ENCODE data around the gene LIG1. TPM values are rescaled to one million over a fixed set of nuclear protein-coding genes. Genes with fewer than 3 reads are reported as not detected.

LIG1 gene
- total RNA-seq, 2 donors from 2014 or later, result 3.1 to 4.2 TPM

DNA sequence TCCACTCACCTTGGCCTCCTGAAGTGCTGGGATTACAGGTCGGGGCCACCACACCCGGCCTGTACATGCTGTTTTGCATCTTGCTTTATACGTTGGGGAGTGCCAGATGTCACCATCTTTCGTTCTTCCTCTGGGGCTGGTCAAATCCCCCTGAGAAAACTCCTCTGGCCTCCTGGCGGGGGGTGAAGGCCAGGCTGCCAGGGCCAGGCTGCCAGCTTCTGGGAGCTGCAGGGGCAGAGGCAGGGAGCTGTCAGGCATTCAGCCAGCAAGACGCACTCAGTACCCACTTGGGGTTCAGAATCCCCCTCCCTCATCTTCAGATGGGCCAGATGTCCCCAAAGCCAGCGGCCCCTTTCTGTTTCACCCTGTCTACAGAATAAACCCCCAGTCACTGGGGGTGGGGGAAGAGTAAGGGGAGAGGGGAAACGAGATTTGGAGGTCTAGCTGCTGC lies 16.4 kb upstream of the LIG1 start:
- no peaks in the 10 kb centered on the region for H3K27me3 ChIP-seq
- no peaks in the 10 kb centered on the region for H3K36me3 ChIP-seq
- H3K27ac ChIP-seq, result no peak overlapping the region
- H3K4me3 ChIP-seq, result no peak overlapping the region
- H3K9me3 ChIP-seq, result peaks cover 0 to 6% of the 10 kb centered on the region in 2 donors
- TF ChIP-seq, protein P1, sequence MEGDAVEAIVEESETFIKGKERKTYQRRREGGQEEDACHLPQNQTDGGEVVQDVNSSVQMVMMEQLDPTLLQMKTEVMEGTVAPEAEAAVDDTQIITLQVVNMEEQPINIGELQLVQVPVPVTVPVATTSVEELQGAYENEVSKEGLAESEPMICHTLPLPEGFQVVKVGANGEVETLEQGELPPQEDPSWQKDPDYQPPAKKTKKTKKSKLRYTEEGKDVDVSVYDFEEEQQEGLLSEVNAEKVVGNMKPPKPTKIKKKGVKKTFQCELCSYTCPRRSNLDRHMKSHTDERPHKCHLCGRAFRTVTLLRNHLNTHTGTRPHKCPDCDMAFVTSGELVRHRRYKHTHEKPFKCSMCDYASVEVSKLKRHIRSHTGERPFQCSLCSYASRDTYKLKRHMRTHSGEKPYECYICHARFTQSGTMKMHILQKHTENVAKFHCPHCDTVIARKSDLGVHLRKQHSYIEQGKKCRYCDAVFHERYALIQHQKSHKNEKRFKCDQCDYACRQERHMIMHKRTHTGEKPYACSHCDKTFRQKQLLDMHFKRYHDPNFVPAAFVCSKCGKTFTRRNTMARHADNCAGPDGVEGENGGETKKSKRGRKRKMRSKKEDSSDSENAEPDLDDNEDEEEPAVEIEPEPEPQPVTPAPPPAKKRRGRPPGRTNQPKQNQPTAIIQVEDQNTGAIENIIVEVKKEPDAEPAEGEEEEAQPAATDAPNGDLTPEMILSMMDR (IDR thresholded peaks at IDR 0.05), result no peak
- DNase-seq (ENCODE audit: low spot score), result no peak
- H3K4me1 ChIP-seq, result no peaks in the 10 kb centered on the region

DNA sequence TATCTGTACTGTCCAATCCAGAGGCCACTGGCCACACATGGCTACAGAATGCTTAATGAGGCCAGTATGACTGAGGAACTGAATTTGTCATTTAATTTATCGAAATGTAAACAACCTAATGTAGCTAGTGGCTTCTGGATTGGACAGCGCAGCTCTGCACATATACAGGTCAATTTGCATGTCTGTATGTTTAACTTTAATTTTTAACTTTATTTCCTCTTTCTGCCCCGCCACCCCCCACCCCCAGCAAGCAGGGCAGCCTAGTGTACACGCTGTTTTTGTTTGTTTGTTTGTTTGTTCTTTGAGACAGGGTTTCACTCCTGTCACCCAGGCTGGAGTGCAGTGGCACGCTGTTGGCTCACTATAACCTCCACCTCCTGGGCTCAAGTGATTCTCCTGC lies 15.9 kb upstream of the LIG1 start:
- Histone ChIP-seq H3K27ac (no peak overlapping the region), H3K4me3 (no peak overlapping the region), H3K9me3 (peaks cover 0 to 11% of the 10 kb centered on the region in 2 donors), H3K36me3 (no peaks in the 10 kb centered on the region), H3K27me3 (no peaks in the 10 kb centered on the region), H3K4me1 (no peaks in the 10 kb centered on the region)
- TF ChIP-seq, protein P1 (IDR thresholded peaks at IDR 0.05), result no peak
- no peak for DNase-seq (ENCODE audit: low spot score)

DNA sequence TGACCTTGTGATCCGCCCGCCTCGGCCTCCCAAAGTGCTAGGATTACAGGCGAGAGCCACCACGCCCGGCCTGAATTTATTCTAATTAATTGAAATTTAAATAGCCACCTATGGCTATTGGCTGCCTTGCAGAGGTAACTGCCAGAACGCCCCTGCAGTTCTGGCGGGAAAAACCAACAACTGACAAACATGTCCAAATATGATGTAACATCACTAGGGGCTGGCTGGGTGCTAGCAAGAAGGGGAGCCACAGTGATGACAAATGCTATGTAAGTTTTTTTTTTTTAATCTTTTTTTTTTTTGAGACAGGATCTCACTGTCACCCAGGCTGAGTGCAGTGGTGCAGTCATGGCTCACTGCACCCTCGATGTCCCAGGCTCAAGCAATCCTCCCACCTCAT lies 13.2 kb upstream of the LIG1 start:
- no peaks in the 10 kb centered on the region for H3K36me3 ChIP-seq
- no peak overlapping the region for H3K4me3 ChIP-seq
- no peak overlapping the region for H3K27ac ChIP-seq
- no peaks in the 10 kb centered on the region for H3K4me1 ChIP-seq
- H3K27me3 ChIP-seq, result no peaks in the 10 kb centered on the region
- DNase-seq (ENCODE audit: low spot score), result no peak
- peaks cover 0 to 12% of the 10 kb centered on the region in 2 donors for H3K9me3 ChIP-seq
- TF ChIP-seq, protein P1 (IDR thresholded peaks at IDR 0.05), result no peak

DNA sequence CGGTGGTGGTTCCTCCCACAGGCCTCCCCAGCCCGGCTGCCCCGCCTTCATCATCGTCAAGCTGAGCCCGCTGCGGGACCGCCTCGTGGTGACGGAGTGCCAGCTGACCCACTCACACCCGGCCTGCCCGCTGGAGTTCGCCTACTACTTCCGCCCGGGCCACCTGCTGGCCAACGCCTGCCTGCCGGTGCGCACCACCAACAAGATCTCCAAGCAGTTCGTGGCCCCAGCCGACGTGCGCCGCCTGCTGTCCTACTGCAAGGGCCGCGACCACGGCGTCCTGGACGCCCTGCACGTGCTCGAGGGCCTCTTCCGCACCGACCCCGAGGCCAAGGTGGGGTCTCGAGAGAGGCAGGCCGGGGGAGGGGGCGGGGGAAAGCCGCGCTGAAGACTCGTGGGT lies 12.3 kb upstream of the LIG1 start:
- no peaks in the 10 kb centered on the region for H3K4me1 ChIP-seq
- TF ChIP-seq, protein P1 (IDR thresholded peaks at IDR 0.05), result no peak
- peaks cover 0 to 12% of the 10 kb centered on the region in 2 donors for H3K9me3 ChIP-seq
- H3K4me3 ChIP-seq, result no peak overlapping the region
- no peaks in the 10 kb centered on the region for H3K27me3 ChIP-seq
- H3K27ac ChIP-seq, result no peak overlapping the region
- no peak for DNase-seq (ENCODE audit: low spot score)
- no peaks in the 10 kb centered on the region for H3K36me3 ChIP-seq

DNA sequence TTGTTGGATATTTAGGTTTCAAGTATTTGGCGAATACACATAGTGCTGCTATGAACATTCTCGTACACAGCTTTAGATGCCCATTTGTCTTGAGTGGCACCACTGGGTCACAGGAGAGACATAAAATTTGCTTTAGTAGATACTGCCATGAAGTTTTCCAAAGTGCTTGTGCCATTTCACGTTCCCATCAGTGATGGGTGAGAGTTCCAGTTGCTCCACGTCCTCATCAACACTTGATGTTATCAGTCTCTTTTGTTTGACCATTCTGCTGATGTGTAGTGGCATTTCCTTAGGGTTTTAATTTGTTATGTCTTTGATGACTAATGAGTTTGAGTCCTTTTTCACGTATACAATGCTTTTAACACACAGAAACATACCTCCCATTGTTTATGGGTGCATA lies 11.4 kb upstream of the LIG1 start:
- H3K4me3 ChIP-seq, result no peak overlapping the region
- no peak for DNase-seq (ENCODE audit: low spot score)
- TF ChIP-seq, protein P1 (IDR thresholded peaks at IDR 0.05), result no peak

DNA sequence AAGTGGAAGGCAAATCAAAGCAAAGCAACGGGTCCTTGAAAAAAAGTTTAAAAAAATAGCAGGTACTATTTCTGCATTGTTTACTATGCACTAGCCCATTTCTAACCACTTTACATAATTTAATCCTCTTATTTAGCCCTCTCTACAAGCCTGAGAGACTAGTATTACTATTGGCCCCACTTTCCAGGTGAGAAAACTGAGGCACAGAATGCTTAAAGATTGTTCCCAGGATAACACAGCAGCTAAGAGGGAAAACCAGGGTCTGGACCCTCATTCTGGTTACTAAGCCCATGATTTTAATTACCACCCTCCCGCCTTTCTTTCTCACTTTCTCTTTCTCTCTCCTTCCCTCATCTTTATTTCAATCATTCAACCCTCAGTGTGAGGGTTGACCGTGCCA lies 6.1 kb upstream of the LIG1 start:
- TF ChIP-seq, protein P1 (IDR thresholded peaks at IDR 0.05), result no peak
- H3K9me3 ChIP-seq, result peaks cover 0 to 3% of the 10 kb centered on the region in 2 donors
- H3K4me3 ChIP-seq, result no peak overlapping the region
- no peaks in the 10 kb centered on the region for H3K27me3 ChIP-seq
- DNase-seq (ENCODE audit: low spot score), result no peak
- H3K27ac ChIP-seq, result no peak overlapping the region
- no peaks in the 10 kb centered on the region for H3K36me3 ChIP-seq
- peaks cover 0 to 4% of the 10 kb centered on the region in 2 donors for H3K4me1 ChIP-seq

More for the DNA sequence above, 11.4 kb upstream of the LIG1 start:
- Histone ChIP-seq H3K9me3 (peaks cover 0 to 12% of the 10 kb centered on the region in 2 donors), H3K4me1 (no peaks in the 10 kb centered on the region), H3K27me3 (no peaks in the 10 kb centered on the region), H3K27ac (no peak overlapping the region), H3K36me3 (no peaks in the 10 kb centered on the region)
